Activated CD8-positive, alpha-beta memory T cell treated with anti-CD3 and anti-CD28 coated beads for 24 hours (primary cell): ENCODE data around the gene RNF207.

ENCODE experiments used
- DNase-seq: peaks from one replicate; pipeline ENCODE4 v3.0.0-alpha.2; 2020

RNF207 gene, protein sequence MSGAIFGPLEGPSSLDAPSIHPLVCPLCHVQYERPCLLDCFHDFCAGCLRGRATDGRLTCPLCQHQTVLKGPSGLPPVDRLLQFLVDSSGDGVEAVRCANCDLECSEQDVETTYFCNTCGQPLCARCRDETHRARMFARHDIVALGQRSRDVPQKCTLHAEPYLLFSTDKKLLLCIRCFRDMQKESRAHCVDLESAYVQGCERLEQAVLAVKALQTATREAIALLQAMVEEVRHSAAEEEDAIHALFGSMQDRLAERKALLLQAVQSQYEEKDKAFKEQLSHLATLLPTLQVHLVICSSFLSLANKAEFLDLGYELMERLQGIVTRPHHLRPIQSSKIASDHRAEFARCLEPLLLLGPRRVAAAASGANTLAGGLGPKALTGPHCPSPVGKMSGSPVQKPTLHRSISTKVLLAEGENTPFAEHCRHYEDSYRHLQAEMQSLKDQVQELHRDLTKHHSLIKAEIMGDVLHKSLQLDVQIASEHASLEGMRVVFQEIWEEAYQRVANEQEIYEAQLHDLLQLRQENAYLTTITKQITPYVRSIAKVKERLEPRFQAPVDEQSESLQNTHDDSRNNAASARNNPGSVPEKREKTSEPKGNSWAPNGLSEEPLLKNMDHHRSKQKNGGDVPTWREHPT

DNA sequence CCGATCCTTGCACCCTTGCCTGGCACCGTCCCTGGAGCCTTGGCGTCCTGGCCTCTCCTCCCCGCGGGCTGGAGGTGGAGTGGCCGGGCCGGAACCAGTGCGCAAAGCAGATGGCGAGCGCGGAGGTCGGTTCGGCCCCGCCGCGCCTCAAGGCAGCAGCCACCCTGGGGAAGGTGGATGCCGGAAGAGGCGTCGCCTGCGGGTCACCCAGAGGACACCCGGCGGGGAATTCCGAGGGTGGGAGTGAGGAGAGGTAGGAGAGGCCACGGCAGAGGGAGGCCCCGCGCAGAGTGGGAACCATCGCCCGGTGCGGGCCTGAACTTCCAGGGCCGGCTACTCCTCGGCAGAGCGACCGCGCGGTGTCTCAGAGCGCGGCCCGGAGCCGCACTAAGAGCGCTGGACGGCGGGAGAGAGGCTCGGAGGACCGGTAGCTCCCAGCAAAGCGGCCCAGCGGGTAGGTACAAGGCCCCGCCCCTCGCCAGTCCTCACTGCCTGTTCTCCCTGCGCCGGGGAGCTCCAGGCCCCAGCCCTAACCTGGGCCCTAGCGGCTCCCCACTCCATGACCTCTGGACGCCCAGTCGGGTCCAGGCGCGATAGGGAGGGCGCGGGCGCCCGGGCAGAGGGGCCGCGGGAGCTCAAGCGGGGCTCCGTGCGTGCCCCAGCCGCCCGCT lies at the start of gene RNF207:
Gene RNF207, plus strand, starts transcription at position 271 of the 671 bp plus-strand sequence. CDS start 417 bp downstream, outside the sequence.
- peak; percentile 85 for DNase-seq

DNA sequence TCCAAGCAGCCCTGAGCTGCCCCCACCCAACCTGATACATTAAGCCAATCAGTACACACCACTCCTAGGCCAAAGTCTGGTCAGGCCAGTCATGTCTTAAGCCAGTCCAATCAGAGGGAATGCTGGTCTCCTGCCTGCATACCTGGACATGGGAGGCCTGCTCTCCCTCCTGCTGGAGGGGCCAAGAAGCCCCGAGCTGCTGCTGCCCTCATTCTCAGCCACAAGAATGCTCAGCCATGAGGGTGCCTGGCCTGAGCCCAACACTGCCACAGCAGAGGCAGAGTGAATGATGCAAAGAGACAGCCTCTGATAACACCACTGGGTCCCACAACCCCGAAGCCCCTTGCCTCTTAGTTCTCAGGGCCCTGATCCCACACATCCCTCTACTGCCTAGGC lies 48.8 kb upstream of the RNF207 start:
- no peak for DNase-seq

DNA sequence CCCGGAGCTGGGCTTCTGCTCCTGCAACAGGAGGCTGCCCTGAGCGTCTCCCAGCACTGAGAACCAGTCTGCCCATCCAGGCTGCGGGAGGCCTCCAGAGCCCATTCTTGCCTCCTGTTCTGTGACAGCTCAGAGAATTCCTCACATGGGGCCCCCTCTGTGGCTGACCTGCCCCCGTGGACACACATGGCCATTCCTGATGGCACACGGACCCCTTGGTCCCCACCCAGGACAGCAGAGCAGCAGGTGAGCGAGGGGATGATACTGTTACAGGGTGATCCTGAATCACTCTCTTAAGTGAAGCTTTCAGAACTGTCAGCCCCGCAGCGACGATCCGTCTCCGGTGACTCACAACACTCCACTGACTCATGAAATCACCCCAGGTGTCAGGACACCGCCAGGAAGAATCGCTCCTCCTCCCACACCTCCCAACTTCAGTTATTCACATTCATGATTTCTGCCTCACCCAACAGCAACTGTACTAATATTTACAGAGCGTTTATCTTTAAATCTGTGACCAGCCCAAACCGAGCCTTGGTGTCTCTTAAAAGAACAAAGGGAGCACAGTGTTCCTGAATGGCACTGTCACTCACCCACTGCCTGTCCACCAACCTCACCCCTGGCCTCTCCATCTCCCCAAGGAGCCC lies 48.3 kb upstream of the RNF207 start:
- no peak for DNase-seq

DNA sequence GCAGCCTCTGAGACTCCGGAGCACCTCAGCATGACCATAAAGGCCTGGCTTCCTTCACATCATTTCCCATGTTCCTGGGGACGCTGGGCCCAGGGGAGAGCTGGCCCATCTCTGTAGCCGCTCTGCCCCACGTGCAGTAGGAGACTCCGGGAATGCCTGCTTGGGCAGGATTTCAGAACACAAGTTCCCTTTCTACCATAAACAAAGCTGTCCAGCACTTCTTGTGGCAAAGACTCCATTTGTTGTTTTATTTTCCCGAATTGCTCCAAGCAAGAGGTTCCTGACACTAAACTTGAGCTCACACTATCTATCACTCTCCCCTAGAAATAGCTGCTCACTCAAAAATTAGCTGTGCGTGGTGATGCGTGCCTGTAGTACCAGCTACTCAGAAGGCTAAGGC lies 47.7 kb upstream of the RNF207 start:
- DNase-seq, result no peak

DNA sequence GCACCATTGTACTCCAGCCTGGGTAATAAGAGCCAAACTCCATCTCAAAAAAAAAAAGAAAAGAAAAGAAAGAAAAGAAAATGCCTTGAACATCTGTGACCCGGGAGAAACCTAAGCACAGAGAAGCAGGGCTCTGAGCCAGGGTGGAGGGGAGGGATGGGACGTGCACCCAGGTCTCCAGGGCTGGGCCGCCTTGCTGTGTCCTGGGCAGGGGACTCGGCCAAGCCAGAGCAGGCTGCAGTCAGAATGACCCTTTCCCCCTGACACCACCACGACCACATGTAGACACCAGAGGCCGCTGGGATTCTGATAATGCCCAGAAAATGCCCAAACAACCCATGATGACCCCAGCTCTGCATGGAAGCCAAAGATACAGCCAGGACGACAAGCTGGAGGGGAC lies 43.6 kb upstream of the RNF207 start:
- DNase-seq, result no peak

DNA sequence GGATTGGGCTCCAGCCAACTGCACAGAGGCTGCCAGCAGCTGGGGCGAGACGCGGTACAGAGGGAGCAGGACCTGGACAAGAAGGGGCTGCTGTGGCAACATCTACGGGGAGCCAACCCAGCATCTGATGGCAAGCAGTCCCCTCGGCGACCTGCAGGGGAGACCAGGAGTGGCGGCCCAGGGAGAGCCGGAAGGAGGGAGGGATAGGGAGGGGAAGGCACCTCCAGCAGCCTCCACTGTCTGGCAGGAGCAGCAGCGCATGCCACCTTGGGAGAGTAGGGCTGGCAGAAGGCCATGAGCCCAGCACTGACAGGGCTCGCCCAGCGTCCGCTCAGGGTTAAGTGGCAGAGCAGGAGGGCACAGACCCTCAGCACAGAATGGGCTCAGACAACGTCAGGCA lies 43.1 kb upstream of the RNF207 start:
- no peak for DNase-seq

DNA sequence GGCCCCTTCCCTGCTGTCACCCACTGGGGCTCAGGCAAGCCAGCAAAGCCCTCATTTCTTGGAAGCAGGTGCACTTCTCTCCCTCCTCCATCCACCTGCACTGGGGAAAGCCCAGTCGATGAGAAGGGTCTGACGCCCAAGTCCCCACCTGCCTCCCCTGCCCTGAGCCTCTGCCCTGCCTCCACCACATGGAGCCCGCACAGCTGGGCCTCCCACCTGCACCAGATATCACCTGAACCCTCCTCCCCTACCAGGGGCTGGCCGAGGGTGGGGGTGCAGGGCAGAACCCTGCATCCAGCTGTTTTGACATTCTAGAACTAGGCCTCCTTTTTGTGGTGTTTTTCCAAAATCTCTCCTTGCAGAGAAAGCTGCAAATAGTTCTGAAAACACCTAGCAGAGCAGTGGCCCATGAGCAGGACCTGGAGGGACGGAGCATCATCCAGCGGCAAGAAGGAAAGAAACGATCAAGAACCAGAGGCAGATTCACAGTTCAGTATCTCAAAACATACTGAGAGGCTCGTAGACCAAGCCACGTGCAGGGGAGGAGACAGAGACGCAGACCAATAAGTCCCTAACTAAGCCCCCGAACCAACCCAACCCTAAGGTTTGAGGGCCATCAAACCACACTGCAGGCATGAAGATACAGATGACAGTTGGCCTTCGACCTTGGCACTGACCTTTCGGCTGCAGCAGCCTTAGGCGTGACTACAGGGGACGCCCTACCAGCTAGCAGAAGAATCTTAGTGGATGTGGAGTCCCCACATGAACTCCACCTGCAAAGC lies 42.5 kb upstream of the RNF207 start:
- DNase-seq, result no peak

DNA sequence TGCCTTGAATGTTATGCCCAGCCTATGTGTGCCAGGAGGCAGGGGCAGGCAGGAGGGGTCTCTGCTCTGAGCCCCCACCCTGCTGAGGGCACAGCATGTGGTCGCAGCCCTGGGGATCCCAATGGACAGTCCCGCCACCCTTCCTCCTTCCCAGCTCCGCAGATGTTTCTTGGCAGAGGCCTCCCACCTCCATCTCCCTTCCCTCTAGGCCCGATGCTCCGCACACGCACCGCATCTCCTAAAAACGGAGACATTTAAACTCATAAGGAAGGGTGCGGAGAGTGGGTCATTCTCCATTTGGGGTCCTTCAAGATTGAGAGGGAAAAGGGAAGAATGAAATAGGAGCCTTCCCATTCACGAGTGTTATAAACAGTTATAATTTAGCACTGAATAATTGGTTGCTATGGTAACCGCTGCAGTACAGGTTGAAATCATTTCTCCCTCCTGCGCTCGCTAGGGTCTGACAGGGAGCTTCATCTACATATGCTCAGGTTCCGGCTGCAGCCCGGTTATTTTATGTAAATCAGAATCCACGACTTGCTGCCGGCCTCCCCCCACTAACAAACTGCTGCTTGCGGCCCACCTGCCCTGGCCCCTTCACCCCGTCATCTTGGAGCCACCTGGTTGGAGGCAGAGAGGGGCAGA lies 41.8 kb upstream of the RNF207 start:
- no peak for DNase-seq

DNA sequence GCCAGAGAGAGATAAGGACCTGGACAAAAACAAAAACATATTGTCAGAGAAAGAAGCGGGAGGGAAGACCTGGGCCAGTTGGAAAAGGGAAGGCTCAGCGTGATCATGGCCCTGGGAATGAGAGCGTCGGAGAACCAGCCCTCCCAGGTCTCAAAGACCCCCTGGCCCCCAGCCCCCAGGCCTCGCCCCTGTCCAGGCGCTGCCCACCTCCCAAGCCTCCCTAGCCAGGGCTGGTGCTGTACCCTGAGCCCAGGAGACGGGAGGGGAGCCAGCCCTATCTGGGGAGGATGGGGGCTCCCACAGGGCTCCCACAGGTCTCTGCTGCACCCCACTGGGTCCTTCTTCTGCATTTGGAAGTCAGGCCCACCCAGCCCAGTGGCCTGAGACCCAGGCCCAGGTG lies 40.9 kb upstream of the RNF207 start:
- no peak for DNase-seq

DNA sequence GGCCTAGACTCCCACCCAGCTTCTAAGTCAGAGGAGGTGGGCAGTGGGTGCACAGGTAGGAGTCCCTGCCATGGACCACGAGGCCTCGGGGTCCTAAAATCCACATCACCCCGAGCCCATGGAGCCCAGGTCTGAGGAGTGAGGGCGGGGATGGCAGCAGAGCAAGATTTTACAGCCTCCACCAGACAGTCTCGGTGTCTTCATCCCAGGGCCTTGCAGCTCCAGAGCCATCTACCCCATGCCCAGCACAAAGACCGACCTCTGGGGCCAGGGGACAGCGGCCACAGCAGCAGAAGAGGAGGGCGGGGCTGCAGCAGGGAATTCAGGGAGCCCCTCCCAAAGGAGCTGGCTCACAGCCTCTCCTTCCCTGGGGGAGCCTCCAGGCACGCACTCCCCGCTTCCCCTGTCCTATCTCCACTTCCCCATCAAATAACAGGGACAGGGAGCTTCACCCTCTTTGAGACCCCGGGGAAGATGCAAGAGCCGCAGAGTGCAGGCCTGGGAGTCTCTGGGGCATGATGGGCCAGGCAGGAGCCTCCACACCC lies 40.4 kb upstream of the RNF207 start:
- DNase-seq, result no peak

DNA sequence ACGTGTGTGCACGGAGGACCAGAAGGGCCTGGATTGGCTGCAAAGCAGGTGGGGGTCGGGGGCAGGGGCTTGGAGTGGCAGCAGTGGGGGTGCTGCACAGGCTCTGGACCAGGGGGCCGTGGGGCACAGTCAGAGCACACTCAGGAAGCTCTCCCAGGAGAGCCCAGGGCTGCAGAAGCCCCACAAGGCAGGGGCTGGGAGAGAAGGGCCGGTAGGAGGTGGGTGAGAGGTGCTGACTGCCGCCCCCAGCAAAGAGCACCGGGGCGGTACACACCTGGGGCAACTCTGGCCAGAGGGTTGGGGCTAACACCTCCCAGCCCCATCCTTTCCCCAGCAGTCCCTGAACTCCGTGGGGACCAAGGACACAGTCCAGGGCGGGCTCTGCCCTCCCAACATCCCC lies 39.7 kb upstream of the RNF207 start:
- no peak for DNase-seq

DNA sequence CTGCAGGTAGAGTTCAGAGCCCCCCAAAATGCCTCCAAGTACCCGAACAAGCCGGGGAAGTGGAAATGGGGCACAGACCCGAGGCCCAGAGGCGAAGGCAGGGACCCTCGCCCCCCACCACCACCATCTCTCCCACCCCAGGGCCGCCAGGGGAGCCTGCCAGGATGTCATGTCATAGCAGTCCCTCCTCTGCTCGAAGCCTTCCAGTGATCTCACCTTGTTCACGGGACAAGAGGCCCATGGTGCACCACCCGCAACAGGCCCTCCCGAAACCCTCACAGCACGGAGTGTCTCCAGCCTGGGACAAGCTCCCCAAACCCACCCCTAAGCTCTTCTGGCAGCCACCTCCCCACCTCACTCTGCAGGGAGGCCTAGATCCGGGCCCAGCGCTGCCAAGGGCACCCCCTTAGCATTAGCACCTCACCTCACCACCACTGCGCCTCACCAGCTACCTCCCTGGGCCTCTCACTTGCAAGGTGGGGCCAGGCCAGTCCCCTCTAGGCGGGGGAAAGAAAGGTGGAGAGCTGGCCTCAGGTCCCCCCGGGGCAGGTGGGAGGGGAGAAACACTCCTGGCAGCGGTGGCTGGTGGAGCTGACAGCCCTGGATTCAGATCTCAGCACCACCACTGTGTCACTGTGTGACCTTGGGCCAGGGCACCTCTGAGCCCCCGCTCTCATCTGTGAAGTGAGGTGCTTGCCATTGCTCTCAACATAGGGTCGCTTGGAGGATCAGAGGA lies 39.1 kb upstream of the RNF207 start:
- no peak for DNase-seq

DNA sequence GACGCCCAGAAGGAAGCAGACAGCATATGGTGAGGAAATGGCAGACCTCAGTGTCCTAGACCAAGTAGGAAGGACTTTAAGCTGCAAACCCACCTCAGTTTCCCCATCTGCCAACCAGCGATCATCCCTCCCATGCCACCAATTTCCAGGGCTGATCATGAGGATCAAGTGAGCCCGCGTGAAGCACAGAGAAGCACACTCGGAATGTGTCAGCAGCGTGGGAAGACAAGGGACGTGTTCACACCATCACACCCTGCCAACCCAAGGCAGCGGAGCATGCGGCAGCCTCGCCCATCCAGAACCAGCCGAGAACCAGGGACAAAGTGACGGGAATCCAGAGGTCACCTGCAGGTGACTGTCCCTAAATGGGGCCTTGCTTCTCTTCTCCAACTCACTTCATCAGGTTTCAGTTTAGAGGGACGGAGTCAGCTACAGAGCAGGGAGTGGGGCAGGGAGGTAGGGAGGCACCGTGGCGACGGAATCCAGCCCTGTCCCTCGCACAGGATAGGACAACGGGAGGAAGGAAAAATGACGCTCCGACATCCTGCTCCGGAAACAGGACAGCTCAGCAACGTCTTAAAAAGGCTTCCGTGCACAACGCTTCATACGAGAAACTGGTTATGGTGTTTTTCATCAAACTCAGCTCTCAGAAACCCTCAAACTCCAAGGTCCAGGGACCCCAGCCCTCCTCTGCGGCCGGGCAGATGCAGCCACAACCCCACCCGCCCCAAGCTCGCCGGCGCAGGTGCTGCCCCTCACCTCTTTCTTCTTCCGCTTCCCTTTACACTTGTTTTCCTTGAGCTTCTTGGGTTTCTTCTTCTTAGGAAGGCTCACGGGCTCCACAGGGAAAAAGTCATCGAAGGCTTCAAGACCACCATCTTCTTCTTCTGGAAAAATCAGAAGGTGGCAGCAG lies 38.3 kb upstream of the RNF207 start:
- no peak for DNase-seq

DNA sequence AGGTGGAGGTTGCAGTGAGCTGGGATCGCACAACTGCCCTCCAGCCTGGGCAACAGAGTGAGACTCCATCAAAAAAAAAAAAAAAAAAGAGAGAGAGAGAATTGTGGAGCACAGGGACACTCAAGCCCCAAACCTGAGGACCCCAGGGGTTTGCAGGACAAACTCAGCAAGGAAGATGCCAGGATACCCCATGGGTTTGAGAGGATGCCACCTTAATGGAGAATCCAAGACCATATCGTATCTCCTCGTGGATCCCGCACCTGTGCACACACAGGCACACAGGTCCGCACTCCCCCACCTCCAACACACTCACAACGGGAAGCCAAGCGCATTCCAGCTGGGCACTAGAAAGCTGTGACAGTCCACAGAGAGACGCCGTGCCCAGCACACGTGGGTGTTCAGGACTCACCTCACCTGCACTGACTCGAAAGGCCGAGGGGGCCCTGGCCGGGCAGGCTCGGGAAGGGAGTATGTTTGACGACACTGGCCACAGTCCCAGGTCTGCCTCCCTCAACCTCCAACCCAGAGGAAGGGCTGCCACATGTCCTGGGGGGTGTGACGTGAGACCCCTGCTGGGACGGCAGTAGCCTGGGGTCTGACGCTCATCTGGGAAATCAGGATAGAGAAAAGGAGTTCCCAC lies 36.9 kb upstream of the RNF207 start:
- no peak for DNase-seq

DNA sequence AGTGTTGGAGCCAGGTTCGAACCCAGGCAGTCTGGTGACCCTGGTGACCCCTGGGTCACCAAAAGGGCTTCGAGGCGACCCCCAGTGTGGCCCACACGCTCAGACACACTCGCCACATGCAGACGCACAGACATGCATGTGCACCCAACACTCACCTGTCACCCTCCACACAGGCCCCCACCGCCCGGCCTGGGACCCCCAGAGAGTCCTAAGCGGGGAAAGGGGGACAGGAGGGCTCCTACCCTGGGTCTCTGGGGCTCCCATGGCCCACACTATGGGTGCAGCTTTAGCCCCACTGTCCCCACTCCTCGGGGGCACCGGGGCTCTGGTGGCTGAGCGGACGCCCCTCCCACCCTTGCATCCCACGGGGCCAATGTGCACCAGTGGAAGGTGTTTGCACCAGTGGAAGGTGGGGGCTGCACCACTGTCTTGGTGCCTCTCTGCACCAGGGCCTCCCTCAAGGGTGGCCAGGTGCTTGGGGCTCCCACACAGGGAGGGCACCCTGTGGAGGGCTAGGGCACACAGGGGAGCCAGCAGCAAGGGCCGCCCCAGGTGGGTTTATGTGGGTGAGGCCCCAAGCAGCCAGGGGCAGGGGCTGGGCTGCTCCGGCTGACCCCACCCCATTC lies 35.7 kb upstream of the RNF207 start:
- DNase-seq, result no peak

DNA sequence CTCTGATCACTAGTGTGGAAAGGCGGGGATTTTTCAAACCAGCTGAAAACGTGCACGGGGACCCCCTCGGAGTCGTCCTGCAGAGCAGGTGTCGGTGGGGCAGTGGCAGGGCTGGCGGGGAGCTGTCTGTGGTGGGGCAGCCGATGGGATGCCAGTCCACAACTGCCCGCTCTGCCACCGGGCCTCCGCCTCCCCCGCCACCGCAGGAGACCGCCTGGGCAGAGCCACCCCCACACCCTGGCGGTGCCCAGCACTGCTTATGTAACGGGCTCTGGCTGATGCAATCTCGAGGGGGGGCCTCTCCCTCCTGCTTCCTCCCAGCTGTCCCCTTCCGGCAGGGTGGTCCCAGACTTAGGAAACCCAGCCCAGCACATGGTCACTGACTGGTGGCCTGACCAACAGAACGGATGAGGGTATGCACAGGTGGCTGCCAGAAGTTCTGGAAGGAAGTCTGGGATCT lies 35.1 kb upstream of the RNF207 start:
- DNase-seq, result no peak

DNA sequence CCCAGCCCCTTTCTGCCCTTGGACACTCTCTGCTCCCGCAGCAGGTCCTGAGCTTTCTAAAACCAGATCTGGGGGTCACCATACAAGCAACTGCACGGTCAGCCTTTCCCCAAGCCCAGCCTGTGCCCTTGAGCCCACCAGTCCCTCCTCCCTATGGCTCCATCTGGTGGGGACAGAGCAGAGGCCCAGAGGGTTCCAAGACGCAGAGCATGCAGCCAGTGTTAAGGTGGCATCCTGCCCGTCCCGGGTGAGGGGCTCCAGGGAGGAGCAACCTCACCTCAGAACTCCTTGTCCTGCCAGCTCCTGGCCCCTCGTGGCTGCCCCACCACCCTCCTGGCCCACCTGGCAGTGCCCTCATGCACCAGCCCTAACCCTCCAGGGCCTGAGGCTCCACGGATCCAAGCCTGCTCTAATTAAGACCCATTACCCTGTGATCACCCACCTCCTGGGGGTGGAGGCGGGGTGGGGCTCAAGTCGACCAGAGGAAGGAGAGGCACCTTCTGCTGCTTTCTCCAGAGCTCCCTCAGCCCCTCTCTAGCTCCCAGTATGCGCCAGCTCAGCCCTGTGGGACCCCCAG lies 34.3 kb upstream of the RNF207 start:
- no peak for DNase-seq

DNA sequence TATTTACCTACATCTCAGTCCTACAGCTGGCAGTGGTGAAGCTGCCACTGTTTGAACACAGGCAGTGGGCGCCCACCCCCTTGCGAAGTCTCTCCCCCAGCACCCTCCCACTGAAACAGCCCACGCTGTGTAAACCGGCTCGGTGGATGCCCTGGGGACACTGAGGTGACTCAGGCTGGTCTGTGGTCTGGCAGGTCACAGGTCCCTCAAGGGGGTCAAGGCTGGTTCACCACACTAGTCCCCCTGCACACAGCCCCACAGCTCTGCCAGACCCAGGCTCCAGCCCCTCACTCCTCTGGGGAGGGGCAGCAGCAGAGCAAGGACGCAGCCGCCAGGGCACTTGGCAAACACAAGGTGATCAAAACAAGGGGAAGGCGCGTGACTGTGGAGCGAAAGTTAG lies 33.4 kb upstream of the RNF207 start:
- no peak for DNase-seq
